HG03135 (cell line): Measurements from ENCODE around the gene LCE2C.
"Not testable (repeated sequence)": the region's sequence is repeated elsewhere in the genome, so short reads cannot be mapped to it uniquely, and the experiment has no call there.

Experiments used
- ATAC-seq: cut with Tn5 transposase; IDR thresholded peaks from one replicate; pipeline ENCODE4 v1.9.1; 2021; ENCODE audit warnings: mild to moderate bottlenecking, moderate library complexity; ENCODE audit not compliant: unreplicated experiment

LCE2C gene, protein sequence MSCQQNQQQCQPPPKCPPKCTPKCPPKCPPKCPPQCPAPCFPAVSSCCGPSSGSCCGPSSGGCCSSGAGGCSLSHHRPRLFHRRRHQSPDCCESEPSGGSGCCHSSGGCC

DNA sequence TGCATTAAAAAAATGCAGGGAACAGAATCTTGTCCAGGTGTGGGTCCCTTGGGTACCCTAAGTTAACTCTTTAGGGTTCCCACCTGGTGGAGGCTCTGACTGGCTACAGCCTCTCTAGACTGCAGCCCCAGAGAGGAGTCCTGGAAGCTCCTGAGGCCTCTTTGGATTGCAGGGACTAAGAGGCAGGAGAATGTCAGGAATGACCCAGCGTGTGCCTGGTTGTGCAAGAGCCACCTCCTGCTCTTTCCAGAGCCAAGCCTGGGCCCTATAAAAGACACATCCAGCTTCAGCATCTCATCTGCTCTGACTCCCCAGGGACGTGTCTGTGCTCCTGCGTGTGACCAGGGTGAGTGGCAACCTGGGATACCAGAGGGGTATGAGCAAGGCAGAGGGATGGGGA, at the start of gene LCE2C:
TSS of gene LCE2C (plus strand) at position 297 of the 400 bp plus-strand sequence. CDS start 737 bp downstream, outside the sequence.
- not testable (repeated sequence) for ATAC-seq

DNA sequence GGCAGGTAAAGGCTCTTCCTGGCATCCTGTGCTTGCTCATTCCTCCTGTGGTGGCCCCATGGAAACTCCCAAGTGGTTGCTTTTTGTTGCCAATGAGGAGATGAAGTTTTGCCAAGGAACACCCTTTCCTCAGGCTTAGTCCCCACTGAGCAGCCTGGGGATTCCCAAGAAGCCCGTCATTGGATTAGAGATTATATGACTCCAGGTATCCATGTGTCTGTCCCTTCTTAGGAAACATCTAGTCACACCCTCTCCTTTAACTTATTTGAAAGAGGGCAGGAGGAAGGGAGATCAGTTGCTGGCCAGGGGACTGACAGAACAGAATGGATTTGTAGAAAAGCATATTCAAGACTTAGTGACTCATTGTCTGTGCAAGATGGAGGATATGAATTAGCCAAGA, 48.3 kb upstream of the LCE2C start:
- no peak for ATAC-seq

DNA sequence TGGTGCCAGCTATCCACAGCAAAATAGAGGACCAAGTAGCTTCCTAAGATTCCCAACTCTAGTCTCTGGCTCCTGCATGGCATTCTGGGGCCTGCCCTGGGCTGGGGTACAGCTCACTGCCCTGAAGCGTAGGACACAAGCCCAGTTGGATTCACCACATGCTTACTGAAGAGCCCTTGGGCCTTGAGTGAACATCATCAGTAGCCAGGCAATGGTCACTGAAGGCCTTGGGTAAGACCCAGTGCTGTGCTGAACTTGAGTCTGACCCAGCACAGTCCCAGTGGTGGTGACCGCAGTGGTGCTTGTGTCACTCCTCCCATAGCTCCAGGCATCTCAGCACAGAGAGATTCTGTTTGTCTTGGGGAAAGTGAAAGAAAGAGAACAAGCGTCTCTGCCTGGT, 44.5 kb upstream of the LCE2C start:
- no peak for ATAC-seq

DNA sequence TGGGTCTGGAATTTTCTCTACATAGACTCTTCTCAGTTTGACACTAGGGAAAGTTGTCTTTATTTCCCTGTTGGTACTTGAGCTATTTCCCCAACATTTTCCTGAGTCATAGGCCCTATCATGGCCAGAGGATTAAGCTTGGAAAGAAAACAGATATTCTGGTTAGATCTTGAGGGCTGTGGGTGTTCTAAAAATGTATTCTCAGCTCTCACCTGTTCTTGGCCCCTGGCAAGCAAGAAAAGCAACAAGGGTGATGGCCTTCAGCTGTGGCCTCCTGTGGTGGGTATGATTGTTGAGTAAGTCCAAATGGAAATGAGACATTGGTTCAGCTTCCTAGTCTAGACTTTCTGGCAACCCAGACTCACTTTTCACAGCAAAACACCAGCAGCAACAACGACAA, 34.7 kb upstream of the LCE2C start:
- no peak for ATAC-seq

DNA sequence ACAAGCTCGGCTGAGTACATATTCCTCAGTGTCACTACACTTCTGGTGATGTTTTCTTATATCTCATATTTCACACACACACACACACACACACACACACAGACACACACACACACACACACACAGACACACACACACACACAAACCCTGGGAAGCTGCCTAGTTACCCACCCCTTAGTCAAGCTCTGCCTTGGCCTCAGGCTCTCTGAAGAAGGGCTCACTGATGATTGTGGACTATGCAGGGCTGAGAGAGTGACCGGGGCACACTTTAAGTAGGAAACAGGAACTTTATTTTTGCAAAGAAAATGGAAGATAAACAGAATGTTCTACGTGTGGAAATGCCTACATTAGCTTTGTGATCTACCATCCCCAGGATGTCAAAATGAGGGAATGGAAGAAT, 31.1 kb upstream of the LCE2C start:
- no peak for ATAC-seq

DNA sequence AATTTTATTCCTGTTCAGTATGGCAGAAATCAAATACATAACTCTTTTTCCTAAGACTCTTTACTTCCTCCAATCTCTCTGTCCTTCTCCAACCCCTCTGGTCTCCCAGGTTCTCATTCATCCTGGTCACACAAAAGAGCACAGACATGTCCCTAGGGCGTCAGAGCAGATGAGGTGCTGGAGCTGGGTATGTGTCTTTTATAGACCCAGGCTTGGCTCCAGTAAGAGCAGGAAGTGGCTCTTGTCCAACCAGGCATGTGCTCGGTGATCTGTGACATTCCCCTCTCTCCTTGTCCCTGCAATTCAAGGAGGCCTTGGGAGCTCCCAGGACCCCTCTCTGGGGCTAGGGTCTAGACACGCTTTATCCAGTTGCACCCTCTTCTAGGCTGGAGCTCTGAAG, 29.9 kb upstream of the LCE2C start:
- no peak for ATAC-seq

DNA sequence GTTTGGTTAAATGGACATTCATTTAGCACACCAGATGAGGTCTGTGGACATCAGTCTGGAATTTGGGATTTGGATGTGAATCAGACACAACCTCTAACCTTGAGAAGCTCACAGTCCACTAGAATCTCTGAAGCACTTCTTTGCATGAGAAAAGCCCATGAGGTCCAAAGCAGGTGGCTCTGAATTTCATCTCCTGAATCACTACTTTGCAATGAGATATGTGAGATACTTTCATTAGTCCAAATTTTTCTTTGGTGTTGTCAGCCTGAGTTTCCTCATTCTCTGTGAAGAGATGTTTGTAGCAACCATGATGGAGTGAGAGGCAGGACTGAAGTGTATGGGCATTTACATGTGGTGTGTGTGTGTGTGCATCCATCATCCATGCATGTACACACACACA, 28.4 kb upstream of the LCE2C start:
- no peak for ATAC-seq

DNA sequence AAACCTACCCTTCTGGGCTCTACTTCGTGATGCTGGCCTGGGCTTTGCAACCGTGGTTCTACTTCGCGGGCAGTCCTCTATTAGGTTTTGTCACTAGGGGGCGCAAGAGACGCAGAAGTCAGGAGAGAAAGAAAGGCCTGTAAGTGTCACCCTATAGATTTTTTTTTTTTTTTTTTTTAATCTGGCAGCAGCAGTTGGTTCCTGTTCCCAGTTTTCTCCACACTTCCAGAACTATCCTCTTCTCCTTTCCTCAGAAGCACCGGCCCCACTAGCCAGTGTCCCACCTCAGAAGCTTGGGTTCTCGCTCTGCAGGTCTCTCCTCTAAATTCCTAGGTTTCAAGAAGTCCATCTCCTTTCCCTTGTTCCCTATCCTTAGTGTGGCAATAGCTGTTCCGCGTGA, 21.0 kb upstream of the LCE2C start:
- ATAC-seq: no peak

DNA sequence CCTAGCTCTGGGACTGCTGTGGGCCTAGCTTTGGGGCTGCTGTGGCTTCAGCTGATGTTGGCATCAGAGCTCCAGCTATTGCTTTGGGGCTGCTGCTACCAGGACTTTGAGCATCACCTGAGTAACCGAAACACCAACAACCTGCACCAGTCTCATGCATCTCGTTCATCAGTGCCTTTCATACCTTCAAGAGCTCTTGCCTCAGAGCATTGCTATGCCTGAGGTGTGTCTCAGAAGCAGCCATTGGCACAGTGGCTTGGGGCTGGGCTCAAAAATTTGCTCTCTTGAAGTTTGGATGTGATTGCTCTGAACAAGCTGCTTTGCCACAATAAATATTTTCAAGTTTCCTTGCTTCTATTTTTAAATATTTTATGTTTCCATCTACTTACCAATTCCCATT, 18.6 kb upstream of the LCE2C start:
- no peak for ATAC-seq

DNA sequence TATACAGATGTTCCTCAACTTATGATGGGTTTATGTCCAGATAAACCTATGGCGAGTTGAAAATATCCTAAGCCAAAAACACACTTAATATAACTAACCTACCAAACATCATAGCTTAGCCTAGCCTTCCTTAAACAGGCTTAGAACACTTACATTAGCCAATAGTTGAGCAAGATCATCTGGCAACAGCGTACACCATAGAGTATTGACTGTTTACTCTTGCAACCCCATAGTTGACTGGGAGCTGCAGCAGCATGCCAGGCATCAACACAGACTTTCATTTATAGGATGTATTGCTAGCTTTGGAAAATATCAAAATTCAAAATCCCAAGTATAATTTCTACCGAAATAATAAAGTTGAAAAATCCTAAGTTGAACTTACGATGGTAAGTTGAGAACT, 17.4 kb upstream of the LCE2C start:
- ATAC-seq: no peak

DNA sequence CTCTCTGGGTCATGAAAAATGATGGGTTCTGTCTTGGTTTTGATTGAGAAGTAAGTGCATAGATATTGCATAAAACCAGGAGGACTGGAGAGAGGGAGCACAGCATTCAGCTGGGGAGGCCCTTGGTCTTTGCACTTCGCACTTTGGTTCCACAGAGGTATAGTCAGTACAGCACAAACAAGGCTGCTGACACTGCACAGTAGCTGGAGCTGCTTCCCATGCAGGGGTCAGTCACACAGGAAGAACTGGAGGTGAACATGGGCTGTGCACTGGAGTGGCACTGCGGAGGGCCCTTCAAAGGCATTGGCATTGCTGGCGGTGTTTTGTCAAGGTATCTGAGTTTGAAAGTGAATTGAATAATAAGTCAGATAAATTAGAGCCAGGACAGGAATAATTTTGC, 16.4 kb upstream of the LCE2C start:
- no peak for ATAC-seq

DNA sequence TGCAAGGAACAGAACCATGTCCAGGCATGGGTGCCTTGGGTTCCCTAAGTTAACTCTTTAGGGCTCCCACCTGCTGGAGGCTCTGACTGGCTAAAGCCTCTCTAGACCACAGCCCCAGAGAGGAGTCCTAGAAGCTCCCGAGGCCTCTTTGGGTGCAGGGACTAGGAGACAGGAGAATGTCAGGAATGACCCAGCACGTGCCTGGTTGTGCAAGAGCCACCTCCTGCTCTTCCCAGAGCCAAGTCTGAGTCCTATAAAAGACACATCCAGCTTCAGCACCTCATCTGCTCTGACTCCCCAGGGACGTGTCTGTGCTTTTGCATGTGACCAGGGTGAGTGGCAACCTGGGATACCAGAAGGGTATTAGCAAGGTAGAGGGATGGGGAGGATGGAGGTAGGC, 12.0 kb upstream of the LCE2C start, which contains the start of gene LCE2D:
TSS of gene LCE2D (plus strand) at position 283 of the 400 bp plus-strand sequence. CDS start 726 bp downstream, outside the sequence.
- ATAC-seq: no peak

DNA sequence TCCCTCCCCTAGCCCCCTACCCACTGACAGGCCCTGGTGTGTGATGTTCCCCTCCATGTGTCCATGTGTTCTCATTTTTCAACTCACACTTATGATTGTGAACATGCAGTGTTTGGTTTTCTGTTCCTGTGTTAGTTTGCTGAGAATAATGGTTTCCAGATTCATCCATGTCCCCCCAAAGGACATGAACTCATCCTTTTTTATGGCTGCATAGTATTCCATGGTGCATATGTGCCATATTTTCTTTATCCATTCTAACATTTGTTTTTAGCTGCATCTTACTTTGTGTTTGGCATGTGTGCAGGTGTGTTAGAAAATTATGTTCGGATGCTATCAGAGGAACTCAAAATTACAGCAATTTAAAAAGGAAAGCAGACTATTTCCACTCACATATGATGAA, 8.9 kb upstream of the LCE2C start:
- not testable (repeated sequence) for ATAC-seq

DNA sequence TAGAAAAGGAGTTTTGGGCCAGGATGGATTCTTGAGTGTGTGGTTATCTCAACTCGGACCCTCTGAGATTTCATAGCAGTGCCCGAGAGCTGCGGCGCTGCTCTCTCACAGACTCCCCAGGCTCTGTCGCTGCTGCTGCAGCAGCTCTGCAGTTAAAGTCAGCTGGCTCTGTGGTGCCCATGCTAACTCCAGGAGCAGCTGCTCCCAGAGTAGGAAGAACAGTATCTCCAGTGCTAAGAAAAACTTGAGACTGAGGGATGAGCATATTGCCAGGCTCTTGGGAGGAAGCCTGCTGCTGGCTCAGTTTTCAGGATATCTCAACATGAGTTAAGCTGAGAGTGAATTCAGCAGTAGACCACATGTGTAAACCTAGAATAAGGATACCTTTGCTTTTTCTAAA, 7.4 kb upstream of the LCE2C start:
- no peak for ATAC-seq

DNA sequence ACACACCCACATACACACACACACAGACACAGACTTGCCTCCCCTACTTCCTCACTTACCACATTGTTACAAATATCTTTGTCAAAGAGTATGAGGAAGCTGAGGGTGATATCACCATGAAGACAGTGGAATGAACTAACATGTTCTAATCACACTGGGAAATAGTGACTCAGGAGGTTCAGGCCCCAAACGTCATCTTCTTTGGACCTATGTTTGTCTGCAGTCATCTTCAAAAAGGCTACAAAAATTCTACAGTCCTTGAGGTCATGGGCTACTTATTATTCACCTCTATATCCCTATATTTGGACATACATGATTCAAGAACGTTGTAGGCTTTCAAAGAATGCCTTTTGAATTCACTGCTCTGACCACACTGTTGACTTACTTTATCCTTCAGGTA, 2.1 kb upstream of the LCE2C start:
- ATAC-seq: no peak

DNA sequence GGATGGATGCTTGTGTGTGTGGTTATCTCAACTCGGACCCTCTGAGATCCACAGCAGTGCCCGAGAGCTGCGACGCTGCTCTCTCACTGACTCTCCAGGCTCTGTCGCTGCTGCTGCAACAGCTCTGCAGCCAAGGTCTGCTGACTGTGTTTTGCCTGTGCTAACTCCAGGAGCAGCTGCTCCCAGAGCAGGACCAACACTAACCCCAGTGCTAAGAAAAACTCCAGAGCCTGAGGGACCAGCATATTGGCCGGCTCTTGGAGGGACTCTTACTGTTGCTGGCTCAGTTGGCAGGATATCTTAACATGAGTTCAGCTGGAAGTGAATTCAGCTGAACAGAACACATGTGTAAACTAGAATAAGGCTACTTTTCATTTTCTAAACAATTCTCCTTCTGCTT, 4.4 kb downstream of the LCE2C start:
- ATAC-seq: no peak

DNA sequence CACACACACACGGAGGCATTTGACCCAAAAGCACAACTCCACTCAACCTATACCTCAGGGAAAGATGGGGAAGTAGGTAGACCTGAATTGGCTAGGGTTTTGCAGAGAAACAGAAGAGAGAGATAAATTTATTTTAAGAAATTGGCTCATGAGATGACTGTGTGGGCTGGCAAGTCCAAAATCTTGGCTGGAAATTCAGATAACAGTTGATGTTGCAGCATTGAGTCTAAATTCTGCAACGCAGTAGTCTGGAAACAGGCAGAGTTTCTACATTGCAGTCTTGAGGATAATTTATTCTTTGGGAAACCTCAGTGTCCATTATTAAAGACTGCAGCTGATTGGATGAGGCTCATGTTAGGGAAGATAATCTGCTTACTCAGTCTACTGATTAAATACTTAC, 6.5 kb downstream of the LCE2C start:
- ATAC-seq: no peak

DNA sequence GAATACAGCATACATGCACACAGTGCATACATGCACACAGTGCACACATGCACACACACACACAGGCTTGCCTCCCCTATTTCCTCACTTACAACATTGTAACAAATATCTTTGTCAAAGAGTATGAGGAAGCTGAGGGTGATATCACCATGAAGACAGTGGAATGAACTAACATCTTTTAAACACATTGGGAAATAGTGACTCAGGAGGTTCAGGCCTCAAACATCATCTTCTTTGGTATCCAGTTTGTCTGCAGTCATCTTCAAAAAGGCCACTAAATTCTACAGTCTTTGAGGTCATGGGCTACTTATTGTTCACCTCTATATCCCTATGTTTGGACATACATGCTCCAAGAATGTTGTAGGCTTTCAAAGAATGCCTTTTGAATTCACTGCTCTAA, 8.8 kb downstream of the LCE2C start:
- no peak for ATAC-seq

DNA sequence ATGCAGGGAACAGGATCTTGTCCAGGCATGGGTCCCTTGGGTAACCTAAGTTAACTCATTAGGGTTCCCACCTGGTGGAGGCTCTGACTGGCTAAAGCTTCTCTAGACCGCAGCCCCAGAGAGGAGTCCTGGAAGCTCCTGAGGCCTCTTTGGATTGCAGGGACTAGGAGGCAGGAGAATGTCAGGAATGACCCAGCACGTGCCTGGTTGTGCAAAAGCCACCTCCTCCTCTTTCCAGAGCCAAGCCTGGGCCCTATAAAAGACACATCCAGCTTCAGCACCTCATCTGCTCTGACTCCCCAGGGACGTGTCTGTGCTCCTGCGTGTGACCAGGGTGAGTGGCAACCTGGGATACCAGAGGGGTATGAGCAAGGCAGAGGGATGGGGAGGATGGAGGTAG, 10.7 kb downstream of the LCE2C start, which contains the start of gene LCE2B:
TSS of gene LCE2B (plus strand) at position 301 of the 400 bp plus-strand sequence. CDS start 721 bp downstream, outside the sequence.
- ATAC-seq: not testable (repeated sequence)

DNA sequence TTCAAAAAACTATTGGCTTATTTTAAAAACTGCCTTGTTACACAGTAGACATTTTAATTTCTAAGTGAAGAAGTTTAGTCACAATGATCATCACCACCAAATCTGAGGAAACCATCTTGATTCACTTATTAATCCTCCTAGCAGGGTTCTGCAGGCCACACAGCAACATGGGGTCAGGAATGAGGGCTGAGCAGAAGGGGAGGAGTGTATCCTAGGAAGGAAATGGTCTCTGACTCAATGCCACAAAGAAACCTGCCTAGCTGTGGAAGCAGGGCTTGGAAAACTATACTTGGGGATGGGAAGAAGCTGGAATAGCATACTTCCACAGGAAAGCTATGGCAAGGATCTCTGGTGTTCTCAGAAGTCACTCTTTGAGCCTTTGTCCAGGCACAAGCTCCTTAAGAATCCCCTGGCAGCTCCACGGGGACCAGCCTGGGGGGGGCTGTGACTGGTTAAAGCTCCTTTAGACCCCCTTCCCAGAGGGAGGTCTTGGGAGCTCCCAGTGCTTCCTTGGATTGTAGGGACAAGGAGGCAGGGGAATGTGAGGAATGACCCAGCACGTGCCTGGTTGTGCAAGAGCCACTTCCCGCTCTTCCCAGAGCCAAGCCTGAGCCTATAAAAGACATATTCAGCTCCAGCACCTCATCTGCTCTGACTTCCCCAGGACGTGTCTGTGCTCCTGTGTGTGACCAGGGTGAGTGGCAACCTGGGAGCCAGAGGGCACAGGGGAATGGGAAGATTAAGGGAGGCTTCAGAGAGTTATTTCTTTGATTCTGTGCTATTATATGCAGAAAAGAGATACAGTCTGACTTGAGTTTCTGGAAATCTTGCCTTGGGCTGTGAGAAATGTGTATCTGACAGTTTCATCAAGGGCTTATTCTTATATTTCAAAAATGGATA, 22.9 kb downstream of the LCE2C start, which contains the start of gene LCE2A:
TSS of gene LCE2A (plus strand) at position 645 of the 900 bp plus-strand sequence. CDS start 557 bp downstream, outside the sequence.
- ATAC-seq: no peak

DNA sequence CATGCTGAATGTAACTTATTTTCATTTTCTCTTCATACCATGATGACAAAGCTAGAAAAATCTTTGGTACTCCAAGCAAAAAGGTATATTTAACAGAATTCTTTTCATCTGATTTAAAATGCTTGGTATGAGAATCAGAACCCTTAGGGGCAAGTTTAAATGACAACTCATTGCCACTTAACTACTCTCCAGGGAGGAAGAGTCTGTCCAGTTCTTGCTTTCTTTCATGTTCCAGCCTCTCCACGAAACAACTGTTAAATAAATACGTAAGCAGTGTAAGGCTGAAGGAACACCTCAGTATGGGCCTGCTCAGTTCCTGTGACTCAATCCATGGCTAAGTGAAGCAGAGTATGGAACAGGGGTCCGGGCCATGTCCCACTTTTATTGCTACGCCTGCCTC, 24.7 kb downstream of the LCE2C start:
- no peak for ATAC-seq

DNA sequence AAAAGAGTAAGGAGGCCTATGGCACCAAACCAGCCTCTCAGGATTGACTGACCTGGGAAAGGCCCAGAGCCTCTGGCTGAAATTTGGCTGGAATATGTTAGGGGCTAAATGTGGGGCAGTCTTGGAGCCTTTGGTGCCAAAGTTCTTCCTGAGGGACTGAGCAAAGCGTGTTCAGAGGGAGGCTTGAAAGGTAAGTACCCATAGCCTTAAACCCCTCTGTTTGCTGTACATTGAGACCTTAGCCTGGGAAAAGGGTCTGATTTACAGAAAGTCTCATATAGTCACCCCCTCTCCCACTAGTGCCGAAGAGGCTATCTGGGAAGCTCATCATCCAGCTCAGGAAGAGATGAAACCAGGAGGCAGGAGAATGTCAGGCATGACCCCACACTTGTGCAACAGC, 32.8 kb downstream of the LCE2C start, which contains the start of gene LCE4A:
TSS of gene LCE4A (plus strand) at position 301 of the 400 bp plus-strand sequence. CDS start 916 bp downstream, outside the sequence.
- no peak for ATAC-seq
